Limb (tissue), 2 donors: ENCODE data around the gene SAMD13.

Source experiments
- DNase-seq, 2 donors: peaks; one replicate each; pipeline ENCODE4 v3.0.0-alpha.2; 2016; ENCODE audit errors: extremely low spot score in 2 of 2

SAMD13 gene, protein sequence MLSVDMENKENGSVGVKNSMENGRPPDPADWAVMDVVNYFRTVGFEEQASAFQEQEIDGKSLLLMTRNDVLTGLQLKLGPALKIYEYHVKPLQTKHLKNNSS

GRCh38 chr1:84301004-84301784 is at the start of gene SAMD13:
Gene SAMD13 (plus strand): TSS chr1:84301708. CDS start chr1:84303235, 1,527 bp downstream.
- DNase-seq: peak; percentile 83 to 87

DNA sequence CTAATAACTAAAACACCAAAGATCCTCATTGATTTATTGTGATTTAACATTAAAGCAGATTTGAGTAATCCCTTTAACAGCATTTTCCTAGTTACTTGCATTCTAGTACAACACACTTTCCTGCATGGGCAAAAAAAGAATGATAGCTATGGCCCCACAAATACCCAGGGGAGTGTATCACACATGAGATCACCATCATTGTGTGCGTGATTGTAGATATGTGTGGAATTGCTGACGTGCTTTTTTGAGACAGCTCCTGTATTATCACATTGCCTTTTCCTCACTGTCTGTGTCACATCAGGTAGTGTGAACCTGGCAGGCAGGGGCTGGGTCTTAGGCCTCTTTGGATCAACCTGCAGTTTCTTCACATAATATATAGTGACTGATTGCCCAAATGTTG is 48.5 kb upstream of the SAMD13 start:
- no peak for DNase-seq

DNA sequence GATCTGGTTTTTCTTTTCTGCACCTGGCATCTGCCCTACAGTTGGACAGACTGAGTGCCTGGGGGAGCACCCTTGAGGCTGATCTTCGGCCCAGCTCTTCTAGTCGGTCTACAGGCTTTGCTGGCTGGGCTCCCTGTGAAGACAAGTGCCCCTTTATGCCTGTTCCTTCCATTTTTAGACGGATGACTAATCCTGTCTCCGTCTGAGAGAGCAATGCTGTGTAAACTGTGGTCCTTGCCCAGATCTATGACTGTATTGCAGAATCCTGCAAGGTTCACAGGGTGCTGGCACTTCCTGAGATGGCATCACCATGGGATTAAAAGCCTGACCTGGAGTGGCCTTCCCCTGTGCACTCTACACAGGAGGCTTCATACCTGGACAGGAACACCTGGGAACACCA is 47.6 kb upstream of the SAMD13 start:
- no peak for DNase-seq

GRCh38 chr1:84254703-84255238 is 46.7 kb upstream of the SAMD13 start:
- DNase-seq: no peak

- DNase-seq: no peak
These were observed 45.9 kb upstream of the SAMD13 start for GRCh38 chr1:84255582-84255981.

GRCh38 chr1:84257617-84258016 is 43.9 kb upstream of the SAMD13 start:
- no peak for DNase-seq

GRCh38 chr1:84259376-84259775 is 42.1 kb upstream of the SAMD13 start:
- DNase-seq: no peak

DNA sequence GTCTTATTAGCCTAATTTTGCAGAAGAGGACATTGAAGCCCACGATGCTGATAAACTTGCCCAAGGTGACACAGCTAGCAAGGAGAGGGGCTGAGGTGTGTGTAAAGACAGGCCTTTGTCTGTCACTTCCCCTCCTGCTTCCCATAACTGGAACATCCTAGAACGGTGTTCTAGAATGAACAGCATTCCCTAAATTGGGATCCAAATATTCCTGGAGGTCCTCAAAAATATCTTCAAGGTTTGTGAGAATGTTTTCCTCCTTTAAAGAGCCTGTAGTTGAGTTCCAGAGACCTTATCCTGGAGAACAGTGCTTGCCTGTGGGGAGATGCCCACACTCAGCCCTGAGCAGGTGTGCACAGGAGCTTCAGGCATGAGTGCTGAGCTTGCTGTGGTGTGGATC is 41.5 kb upstream of the SAMD13 start:
- DNase-seq: no peak

DNA sequence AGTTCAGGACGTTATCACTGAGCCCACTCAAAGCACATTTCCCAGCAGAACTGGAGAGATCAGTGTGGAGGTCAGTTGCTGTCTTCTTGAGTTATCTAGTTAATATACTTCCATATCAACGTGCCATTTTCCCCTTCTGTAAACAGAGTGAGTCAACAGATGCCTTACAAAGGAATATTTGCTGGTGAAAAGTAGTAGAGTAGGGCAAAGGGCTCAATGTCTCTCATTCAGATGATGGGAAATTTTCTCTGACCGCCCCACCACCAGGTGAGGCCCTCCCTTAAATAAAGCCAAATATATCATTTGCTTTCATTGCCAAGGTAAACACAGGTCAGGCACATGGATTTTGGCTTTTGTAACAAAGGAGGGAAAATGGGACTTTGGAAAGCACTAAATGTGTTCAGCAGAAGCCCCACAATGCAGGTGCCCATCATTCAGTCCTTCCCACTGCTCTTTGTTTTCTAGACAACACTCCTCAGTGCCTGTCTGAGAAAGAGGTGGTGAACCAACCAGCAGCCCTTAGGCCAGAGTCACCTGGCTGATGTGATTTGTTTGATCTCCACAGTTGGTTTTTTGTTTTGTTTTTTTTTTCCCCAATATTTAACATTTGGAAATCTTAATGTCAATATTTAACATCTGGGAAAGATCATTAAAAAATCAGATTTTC is 40.5 kb upstream of the SAMD13 start:
- DNase-seq: no peak

- DNase-seq: no peak
These were observed 36.5 kb upstream of the SAMD13 start for GRCh38 chr1:84264961-84265360.

GRCh38 chr1:84265867-84266266 is 35.6 kb upstream of the SAMD13 start:
- no peak for DNase-seq

- no peak for DNase-seq
These were observed 34.8 kb upstream of the SAMD13 start for GRCh38 chr1:84266748-84267147.

DNA sequence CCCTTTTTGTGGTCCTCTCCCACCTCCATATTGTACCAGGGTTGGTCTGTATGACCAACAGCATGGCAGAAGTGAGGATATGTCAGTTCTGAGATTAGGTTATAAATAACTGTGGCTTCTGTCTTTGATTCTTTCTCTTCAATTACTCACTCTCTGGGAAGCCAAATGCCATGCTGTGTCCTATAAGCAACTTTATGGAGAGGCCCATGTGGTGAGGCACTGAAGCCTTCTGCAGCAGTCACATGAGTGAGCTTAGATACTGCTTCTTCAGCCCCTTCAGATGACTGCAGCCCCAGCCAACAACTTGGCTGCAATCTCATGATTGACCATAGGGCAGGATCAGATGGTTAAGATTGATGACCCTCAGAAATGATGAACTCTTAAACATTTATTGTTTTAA is 34.0 kb upstream of the SAMD13 start:
- DNase-seq: no peak

GRCh38 chr1:84268346-84268745 is 33.2 kb upstream of the SAMD13 start:
- DNase-seq: no peak

- DNase-seq: no peak
These were observed 32.2 kb upstream of the SAMD13 start for GRCh38 chr1:84269306-84269705.

DNA sequence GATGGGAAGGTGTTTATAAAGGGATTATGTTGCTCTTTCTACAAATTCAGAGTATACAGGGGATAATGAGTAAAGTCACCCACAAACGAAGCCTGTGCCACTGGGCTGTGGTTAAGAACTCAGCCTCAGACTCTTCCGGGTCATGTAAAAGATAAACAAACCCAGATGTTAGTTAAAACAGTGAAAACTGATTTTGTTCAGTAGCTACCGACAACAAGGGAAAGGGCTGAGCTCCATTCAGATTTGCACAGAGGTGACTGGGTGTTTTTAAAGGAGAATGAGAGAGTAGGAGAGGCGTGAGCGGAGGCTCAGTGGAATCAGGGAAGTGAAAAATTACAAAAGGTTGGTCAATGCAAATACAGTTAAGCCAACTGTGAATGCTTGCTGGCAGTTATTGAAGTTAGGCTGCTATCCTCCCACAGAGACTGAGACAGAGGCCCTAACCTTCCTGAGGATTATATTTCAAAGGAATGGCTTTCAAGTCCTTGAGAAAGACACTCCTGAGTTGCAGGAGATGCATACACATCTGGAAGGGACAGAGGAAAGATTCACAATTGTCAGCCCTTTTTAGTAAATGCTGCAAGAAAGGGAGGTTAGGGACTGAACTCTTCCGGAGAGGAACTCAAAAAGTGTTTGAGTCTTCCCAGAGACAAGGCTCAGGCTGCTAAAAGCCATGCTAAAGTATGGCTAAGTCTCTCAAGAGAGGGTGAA is 29.9 kb upstream of the SAMD13 start:
- no peak for DNase-seq

- no peak for DNase-seq
These were observed 29.1 kb upstream of the SAMD13 start for GRCh38 chr1:84272401-84272800.

DNA sequence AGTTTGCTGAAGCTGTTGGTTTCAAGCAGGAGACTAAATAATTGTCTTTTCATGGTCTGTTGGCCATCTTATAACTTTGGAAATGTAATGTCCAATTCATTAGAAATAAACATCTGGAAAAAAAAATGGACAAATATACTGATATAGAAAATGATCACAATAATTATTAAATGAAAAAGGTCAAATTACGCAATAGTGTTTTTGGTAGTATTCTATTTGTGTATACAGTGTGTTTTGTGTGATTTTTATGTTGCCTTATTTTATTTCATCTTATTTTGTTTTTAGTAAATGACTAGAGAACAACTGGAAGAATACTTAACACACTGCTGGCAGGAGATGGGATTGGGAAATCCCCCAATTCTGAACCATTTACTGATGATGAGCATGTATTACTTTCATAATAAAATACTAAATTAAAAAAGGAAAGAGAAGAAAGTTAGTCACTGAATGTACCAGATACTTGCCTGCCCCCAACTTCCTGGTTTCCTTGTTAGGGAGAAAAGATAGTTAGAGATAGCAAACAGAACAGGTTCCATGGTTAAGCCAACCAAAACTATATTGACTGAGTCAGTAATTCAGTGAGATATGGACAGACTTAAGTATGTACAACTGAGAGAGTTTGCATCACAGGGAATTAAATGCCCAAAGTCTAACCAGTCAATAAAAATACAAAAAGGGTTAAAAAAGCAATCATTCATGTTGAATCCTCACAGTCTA is 24.0 kb upstream of the SAMD13 start:
- DNase-seq: no peak

DNA sequence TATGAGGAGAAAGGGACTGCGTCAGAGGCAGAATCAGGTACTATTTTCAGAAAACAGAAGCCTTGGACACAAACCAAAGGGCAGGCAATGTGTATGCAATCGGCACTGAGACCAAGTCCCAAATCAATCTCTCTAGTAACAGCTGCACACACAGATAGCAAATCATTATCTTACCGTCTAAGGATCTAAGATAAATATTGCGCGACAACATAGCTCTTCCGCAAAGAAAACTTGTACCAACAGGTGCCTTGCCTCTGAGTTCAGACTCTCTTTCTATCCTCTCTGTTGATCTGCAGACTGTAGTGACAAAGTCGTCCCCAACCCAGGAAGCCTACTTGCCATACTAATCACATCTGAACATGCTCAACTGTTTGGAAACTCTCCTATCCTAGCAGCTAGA is 22.6 kb upstream of the SAMD13 start:
- DNase-seq: no peak

- no peak for DNase-seq
These were observed 20.6 kb upstream of the SAMD13 start for GRCh38 chr1:84280912-84281311.

GRCh38 chr1:84282780-84283333 is 18.7 kb upstream of the SAMD13 start:
- no peak for DNase-seq
